Activated CD8-positive, alpha-beta T cell treated with anti-CD3 and anti-CD28 coated beads for 36 hours (primary cell): ENCODE measurements around the gene HK3. TPM values are rescaled to one million over a fixed set of nuclear protein-coding genes. Genes with fewer than 3 reads are reported as not detected.

Source experiments
- ATAC-seq: fragments of 200-7000 bp; cut with Tn5 transposase; one replicate; pipeline ENCODE4 v1.10.0; 2021; ENCODE audit warnings: mild to moderate bottlenecking, moderate library complexity
- CTCF ChIA-PET: fragments of 350-600 bp; sonication (Branson Sonifier 250); formaldehyde crosslinking; loops from one replicate; lab custom pipeline; 2021; ENCODE audit warnings: antibody characterized with exemption; lab: Charles Lee
- POLR2A ChIA-PET: fragments of 350-600 bp; sonication (Branson Sonifier 250); formaldehyde crosslinking; loops from one replicate; lab custom pipeline; 2021; ENCODE audit warnings: antibody characterized with exemption; lab: Charles Lee
- DNase-seq: peaks from one replicate; pipeline ENCODE4 v3.0.0-alpha.2; 2020
- H3K27ac Mint-ChIP-seq: one replicate; pipeline ENCODE4 v1.8.0; 2021; ENCODE audit warnings: mild to moderate bottlenecking, mixed read lengths
- H3K27me3 Mint-ChIP-seq: one replicate; pipeline ENCODE4 v1.8.0; 2021; ENCODE audit warnings: mixed read lengths
- H3K36me3 Mint-ChIP-seq: one replicate; pipeline ENCODE4 v1.8.0; 2021; ENCODE audit warnings: low read depth, mixed read lengths
- H3K4me1 Mint-ChIP-seq: one replicate; pipeline ENCODE4 v1.8.0; 2021; ENCODE audit warnings: low read depth, mixed read lengths
- H3K4me3 Mint-ChIP-seq: one replicate; pipeline ENCODE4 v1.8.0; 2021; ENCODE audit warnings: mild to moderate bottlenecking, moderate library complexity, mixed read lengths
- H3K9me3 Mint-ChIP-seq: one replicate; pipeline ENCODE4 v1.8.0; 2021; ENCODE audit warnings: mixed read lengths
- intact Hi-C: fragments of 100-400 bp; cut with micrococcal nuclease; formaldehyde crosslinking; loops from one replicate; pipeline ENCODE4 v1.10.0; 2022
- total RNA-seq, 2 experiments: library from RNA; stranded (reverse); gene quantifications; one replicate each; pipeline ENCODE4 v1.2.3, GENCODE V29; 2021
- TF ChIP-seq, protein P1 (sequence below): fragments of 200-600 bp; IDR thresholded peaks from one replicate; pipeline ENCODE4 v1.8.0; 2022; ENCODE audit warnings: antibody characterized with exemption, mild to moderate bottlenecking

HK3 gene
- total RNA-seq, 2 experiments from 2014 or later = not detected

DNA sequence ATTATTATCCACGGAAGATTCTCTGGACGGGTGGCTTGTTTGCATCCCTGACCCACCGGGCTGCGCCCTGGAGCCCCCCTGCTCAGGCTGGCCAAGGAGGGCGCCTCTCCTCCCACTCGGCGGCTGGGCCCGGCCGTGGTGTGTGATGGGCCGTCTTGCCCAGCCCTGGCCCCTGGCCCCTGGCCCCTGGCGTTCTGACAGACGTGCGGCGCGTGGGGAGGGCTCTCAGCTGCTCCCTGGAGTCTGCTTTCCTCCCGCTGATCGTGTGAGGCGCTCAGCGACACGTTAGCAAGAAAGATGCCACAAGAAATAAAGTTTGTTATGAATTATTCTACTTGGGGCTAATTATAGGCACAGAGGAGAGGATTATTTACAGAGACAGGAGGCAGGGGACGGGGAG lies 55.5 kb downstream of the HK3 start:
- no peak for ATAC-seq
- intact Hi-C loops = no loop called here
- Mint-ChIP-seq H3K27ac (no peak overlapping the region), H3K4me3 (no peak overlapping the region), H3K4me1 (no peaks in the 10 kb centered on the region), H3K36me3 (no peaks in the 10 kb centered on the region), H3K27me3 (peaks cover 19% of the 10 kb centered on the region), H3K9me3 (no peaks in the 10 kb centered on the region)
- ChIA-PET CTCF (no interaction called here), POLR2A (no interaction called here)
- TF ChIP-seq, protein P1, sequence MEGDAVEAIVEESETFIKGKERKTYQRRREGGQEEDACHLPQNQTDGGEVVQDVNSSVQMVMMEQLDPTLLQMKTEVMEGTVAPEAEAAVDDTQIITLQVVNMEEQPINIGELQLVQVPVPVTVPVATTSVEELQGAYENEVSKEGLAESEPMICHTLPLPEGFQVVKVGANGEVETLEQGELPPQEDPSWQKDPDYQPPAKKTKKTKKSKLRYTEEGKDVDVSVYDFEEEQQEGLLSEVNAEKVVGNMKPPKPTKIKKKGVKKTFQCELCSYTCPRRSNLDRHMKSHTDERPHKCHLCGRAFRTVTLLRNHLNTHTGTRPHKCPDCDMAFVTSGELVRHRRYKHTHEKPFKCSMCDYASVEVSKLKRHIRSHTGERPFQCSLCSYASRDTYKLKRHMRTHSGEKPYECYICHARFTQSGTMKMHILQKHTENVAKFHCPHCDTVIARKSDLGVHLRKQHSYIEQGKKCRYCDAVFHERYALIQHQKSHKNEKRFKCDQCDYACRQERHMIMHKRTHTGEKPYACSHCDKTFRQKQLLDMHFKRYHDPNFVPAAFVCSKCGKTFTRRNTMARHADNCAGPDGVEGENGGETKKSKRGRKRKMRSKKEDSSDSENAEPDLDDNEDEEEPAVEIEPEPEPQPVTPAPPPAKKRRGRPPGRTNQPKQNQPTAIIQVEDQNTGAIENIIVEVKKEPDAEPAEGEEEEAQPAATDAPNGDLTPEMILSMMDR = no peak
- no peak for DNase-seq

DNA sequence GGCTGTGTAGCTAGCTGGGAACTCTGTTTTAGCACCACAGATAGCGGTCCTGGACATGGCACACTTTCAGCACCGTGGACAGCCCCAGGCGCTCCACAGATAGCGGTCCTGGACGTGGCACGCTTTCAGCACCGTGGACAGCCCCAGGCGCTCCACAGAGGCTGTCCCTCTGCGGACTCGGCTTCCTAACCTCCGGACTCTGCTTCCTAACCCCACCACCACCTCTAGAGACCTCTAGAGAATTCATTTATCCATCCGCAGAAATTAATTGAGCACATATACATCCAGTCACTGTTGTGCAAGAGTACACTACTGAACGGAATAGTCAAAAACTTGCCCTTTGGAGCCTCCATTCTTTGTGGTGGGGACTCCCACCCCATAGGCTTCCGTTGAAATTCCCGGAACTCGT lies 61.4 kb downstream of the HK3 start:
- peak; percentile 99 for ATAC-seq

DNA sequence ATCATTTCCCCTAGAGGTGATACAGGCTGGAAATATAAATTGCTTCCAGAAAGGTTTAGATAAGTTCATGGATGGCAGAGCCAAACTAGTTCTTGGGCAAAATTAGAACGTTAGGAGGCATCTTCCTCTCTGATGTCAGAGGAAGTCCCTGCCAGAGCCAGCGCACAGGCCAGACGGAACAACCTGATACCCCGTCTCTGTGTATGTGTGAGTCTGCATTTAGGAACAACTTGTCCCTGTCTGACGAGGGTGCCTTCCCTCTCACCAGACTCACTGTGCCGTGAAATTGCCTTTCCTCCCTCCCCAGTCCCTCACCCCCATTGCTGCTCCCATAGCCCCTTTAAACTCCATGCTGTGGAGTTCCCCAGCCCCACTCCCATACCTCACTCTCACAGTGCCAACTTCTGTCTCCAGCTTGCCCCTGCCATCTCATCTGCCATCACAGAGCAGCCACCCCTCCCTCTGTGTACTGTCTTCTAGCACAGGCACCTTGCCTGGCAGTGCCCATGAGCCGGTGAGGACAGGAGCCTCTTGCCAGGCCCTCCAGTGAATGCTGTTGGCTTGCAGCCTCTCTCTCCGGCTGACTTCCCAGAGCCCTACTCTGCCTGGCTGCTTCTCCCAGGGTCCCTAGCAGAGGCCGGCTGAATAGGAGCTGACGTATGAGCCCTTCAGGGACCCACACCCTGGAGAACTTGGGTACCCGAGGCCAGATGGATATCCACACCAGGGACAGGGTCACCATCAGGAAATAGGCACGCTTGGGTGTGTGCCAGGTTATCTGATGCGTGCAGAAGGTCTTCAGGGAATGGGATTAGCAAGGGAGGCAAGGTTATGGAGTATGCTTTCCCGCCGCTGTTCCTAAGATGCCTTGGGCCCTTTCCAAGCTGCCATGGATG lies 62.1 kb downstream of the HK3 start:
- ATAC-seq (no peak), DNase-seq (no peak)
- no peaks in the 10 kb centered on the region for H3K36me3 Mint-ChIP-seq
- intact Hi-C loops = no loop called here
- H3K9me3 Mint-ChIP-seq = no peaks in the 10 kb centered on the region
- ChIA-PET CTCF (interaction anchor here (0.6 to 1.6 kb wide), 2 partner anchors 53 to 176 kb away, joined by 3 read pairs; no protein-coding TSS in a partner anchor), POLR2A (no interaction called here)
- peaks cover 24% of the 10 kb centered on the region for H3K27me3 Mint-ChIP-seq
- TF ChIP-seq, protein P1 = no peak
- H3K4me1 Mint-ChIP-seq = no peaks in the 10 kb centered on the region
- H3K4me3 Mint-ChIP-seq = no peak overlapping the region
- H3K27ac Mint-ChIP-seq = no peak overlapping the region

More for the DNA sequence above, 61.4 kb downstream of the HK3 start:
- intact Hi-C loops = no loop called here
- DNase-seq = peak; percentile 89
- Mint-ChIP-seq H3K27ac (no peak overlapping the region), H3K4me3 (no peak overlapping the region), H3K9me3 (no peaks in the 10 kb centered on the region), H3K36me3 (no peaks in the 10 kb centered on the region), H3K4me1 (no peaks in the 10 kb centered on the region), H3K27me3 (peaks cover 27% of the 10 kb centered on the region)
- CTCF ChIA-PET = interaction anchor here (1.1 to 1.6 kb wide), 2 partner anchors 176 to 177 kb away, joined by 3 read pairs; no protein-coding TSS in a partner anchor
- TF ChIP-seq, protein P1 = no peak
- POLR2A ChIA-PET = no interaction called here

DNA sequence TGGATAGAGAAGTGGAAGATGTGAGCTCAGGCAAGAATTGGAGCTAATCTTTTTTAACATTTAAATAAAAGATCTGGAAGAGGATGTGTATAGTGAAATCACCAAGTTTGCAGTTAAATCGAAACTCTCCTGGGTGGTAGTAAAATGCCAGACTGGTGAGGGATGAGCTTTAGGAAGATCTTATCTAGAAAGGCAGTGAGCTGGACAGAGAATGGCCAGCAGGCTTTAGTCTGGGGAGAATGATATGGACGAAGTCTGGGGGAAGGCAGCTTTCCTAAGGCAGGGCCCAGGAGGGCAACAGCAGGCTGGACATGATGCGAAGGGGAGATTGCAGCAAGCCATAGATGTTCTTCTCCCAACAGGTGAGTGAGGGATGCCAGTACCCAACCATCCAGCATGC lies 63.2 kb downstream of the HK3 start:
- Mint-ChIP-seq H3K4me3 (no peak overlapping the region), H3K27ac (no peak overlapping the region), H3K36me3 (no peaks in the 10 kb centered on the region), H3K9me3 (no peaks in the 10 kb centered on the region), H3K4me1 (no peaks in the 10 kb centered on the region), H3K27me3 (peaks cover 19% of the 10 kb centered on the region)
- DNase-seq (no peak), ATAC-seq (no peak)
- intact Hi-C loops = no loop called here
- TF ChIP-seq, protein P1 = no peak
- ChIA-PET POLR2A (interaction anchor here (1.6 kb wide), 1 partner anchor 16 kb away, joined by 4 read pairs; no protein-coding TSS in a partner anchor), CTCF (interaction anchor here (0.9 kb wide), 1 partner anchor 22 kb away, joined by 3 read pairs; no protein-coding TSS in a partner anchor)

DNA sequence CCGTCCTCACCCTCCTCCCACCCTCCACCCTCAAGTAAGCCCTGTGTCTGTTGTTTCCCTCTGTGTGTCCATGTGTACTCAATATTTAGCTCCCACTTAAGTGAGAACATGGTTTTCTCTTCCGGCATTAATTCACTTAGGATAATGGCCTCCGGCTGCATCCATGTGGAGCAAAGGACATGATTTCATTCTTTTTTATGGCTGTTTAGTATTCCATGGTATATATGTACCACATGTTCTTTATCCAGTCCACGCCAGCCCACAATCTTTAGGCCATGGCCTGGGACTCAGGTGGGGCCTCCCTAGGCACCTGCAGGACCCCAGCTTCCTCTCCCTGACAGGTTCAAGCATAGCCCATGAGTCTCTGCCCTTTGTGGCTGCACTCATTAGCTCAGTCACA lies 65.9 kb downstream of the HK3 start:
- Mint-ChIP-seq H3K9me3 (peaks cover 4% of the 10 kb centered on the region), H3K27ac (no peak overlapping the region), H3K4me3 (no peak overlapping the region), H3K27me3 (peaks cover 17% of the 10 kb centered on the region), H3K4me1 (no peaks in the 10 kb centered on the region), H3K36me3 (no peaks in the 10 kb centered on the region)
- ATAC-seq = no peak
- ChIA-PET POLR2A (no interaction called here), CTCF (no interaction called here)
- intact Hi-C loops = no loop called here
- DNase-seq = no peak
- TF ChIP-seq, protein P1 = no peak
